ENCODE measurements around the gene GALK1.
A peak's percentile ranks its signal among the peaks of the same experiment; 100 is the strongest.
"Not testable (repeated sequence)": the region's sequence is repeated elsewhere in the genome, so short reads cannot be mapped to it uniquely, and the experiment has no call there.

GALK1 gene

DNA sequence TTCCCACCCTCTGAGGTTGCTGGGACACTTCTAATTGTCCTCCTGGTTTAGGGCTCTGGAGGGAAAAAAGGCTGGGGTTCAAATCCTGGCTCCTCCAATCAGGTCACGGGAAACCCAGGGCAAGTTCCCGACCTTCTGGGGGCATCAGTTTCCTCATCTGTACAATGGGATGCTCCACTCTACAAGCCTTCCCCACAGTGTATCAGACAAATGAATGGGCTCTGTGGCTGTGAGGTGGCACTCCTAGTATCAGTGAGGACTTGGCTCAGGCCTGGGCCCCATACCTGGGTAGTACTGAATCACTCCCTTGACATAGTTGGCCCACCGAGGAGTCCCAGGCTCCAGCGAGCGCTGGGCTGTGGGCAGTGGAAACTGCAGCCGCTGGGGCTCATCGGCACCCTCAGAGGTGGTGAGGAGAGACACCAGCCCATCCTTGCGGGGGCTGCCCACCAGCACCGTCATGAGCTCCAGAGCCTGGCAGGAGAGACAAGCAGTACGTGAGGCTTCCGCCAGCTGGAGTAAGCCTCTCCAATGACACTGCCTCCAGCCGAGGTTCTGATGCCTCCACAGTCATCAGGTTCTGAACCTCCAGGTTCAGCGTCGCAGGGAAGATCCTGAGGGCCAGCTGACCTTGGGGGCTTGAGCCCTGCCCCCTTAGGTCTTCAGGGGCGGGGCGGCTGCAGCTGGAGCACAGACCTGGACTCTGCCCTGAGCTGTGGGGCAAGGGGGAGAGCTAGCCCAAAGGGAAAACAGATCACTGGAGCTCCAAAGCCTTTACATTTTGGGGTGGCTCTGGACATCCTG lies 1.2 kb downstream of the GALK1 start:
- DNase-seq: no peak

DNA sequence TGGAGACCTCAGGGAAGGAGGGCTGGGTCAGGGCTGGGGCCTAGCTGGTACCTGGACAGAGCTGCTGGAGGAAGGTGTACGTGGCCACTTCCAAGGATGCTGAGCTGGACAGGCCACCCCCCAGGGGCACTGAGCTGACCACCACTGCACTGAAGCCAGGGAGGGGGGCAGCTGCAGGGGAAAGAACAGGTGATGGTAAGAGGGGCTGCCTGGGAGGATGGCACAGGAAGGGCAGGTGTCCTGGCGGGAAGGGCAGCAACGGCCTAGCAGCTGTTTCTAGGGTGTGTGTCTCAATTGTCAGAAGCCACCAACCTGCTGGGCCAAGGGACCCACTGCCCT lies 1.8 kb downstream of the GALK1 start:
- DNase-seq: no peak

- DNase-seq: no peak
Measured at GRCh38 chr17:75762513-75763268, 2.3 kb downstream of the GALK1 start.

DNA sequence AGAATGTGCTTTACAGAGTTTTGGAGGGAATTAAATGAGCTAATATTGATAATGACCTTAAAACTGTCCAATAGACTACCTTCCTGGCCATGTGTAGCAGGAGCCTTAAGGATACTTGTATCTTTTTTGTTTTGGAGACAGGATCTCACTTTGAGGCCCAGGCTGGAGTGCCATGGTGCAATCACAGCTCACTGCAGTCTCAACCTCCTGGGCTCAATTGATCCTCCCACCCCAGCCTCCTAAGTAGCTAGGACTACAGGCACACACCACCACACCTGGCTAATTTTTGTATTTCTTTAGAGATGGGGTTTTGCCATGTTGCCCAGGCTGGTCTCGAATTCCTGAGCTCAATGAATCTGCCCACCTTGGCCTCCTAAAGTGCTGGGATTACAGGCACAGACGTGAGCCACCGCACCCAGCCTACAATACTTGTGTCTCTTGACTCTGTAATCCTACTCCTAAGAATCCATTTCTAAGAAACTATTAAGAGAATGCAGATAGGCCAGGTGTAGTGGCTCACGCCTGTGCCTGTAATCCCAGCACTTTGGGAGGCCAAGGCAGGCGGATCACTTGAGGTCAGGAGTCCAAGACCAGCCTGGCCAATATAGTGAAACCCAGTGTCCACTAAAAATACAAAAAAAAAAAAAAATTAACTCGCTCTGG lies 4.9 kb downstream of the GALK1 start:
- DNase-seq: not testable (repeated sequence)

- DNase-seq: no peak
Measured at GRCh38 chr17:75759457-75759856, 5.5 kb downstream of the GALK1 start.

DNA sequence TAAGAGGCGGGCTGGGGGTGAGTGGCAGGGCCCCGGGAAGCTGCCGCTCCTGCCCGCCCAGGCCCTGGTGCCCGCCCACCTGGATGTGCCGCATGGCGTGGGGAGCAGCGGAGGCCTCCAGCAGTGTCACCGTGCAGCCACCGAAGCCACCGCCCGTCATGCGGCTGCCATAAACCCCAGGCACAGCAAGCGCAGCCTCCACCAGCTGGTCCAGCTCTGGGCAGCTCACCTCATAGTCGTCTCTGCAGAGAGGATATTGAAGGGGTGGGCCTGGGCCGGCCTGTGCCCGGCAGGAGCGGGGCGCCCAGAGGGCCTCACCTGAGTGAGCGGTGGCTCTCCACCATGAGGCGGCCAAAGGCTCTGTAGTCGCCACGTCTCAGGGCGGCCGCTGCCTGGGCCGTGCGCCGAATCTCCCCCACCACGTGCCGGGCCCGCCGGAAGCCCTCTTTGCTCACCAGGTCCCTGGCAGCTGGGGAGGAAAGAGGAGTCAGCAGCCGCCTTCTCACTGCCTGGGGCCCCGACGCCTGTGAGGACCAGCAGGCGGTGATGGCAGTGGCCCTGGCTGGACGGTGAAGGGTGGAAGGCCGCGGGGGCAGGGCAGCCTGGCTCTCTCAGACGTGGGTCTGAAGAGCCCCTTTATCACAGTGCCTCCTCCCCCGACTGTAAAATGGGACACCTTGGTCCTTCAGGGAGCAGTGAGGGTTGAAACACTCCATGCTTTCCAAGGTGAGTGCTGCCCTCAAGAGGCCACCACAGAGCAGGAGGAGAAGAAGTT lies 6.7 kb downstream of the GALK1 start:
- no peak for DNase-seq

- no peak for DNase-seq
Measured at GRCh38 chr17:75757086-75757681, 7.8 kb downstream of the GALK1 start.

- DNase-seq: no peak
Measured at GRCh38 chr17:75756451-75757085, 8.4 kb downstream of the GALK1 start.

GRCh38 chr17:75755990-75756389 lies 9.0 kb downstream of the GALK1 start:
- DNase-seq: no peak

GRCh38 chr17:75755205-75755901 lies 9.6 kb downstream of the GALK1 start:
- DNase-seq: no peak

- DNase-seq: no peak
Measured at GRCh38 chr17:75754378-75755204, 10.4 kb downstream of the GALK1 start.

- peak; percentile 76 for DNase-seq
Measured at GRCh38 chr17:75753514-75754377, 11.2 kb downstream of the GALK1 start.

DNA sequence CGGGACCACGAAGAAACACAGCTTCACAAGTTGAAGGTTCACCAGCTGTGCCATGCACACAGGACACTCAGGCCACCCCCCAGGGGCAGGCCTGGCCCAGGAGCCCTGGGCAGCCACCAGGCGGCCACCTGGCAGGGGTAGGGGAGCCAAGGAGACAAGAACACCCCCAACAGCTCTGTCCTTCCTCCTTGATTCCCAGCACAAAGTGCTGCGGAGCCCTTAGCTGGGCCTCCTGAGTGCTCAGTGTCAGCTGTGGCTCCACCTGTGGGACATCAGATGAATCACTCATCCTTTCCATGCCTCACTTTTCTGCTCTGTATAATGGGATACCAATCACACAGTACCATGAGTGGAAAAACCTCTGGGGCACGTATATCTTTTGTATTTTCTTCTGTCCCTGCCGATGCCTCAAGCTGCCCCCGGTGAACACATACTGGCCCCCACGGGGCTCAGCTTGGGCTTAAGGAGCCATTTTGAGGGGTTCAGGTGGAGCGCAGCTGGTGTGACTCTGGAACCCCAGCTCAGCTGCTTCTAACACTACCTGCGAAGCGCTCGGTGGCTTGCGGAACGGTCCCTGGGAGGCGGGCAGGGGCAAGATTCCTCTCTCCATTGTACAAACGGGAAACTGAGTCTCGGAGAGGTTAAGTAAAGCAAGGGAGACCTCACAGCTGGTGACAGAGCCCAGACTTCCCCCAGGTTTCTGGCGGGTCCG lies 12.0 kb downstream of the GALK1 start:
- no peak for DNase-seq

GRCh38 chr17:75752405-75752709 lies 12.6 kb downstream of the GALK1 start:
- no peak for DNase-seq

GRCh38 chr17:75751676-75752404 lies 13.2 kb downstream of the GALK1 start:
- DNase-seq: no peak

DNA sequence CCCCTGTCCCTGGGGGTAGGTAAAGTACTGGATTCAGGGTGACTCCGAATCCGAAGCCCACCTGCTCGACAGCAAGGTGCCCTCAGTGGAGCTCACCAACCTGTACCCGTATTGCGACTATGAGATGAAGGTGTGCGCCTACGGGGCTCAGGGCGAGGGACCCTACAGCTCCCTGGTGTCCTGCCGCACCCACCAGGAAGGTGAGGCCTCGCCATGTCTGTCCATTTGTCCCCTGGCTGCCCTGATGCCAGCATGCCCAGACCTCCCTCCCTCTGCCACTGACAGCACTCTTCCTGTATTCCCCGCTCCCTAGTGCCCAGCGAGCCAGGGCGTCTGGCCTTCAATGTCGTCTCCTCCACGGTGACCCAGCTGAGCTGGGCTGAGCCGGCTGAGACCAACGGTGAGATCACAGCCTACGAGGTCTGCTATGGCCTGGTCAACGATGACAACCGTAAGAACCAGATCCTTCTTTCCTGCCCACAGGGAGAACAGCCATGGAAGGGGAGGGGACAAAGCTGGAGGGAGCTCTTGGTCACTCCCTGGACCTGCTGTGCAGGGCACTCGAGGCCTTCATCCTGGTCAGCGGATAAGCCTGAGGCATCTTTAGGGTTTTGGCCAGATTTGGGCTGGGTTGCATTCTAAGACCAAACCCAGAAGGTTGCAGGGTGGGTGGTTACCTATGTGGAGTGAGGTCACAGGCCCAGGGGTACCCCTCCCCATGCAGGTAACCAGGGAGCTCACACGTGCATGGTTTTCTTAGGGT lies 14.2 kb downstream of the GALK1 start:
- no peak for DNase-seq

DNA sequence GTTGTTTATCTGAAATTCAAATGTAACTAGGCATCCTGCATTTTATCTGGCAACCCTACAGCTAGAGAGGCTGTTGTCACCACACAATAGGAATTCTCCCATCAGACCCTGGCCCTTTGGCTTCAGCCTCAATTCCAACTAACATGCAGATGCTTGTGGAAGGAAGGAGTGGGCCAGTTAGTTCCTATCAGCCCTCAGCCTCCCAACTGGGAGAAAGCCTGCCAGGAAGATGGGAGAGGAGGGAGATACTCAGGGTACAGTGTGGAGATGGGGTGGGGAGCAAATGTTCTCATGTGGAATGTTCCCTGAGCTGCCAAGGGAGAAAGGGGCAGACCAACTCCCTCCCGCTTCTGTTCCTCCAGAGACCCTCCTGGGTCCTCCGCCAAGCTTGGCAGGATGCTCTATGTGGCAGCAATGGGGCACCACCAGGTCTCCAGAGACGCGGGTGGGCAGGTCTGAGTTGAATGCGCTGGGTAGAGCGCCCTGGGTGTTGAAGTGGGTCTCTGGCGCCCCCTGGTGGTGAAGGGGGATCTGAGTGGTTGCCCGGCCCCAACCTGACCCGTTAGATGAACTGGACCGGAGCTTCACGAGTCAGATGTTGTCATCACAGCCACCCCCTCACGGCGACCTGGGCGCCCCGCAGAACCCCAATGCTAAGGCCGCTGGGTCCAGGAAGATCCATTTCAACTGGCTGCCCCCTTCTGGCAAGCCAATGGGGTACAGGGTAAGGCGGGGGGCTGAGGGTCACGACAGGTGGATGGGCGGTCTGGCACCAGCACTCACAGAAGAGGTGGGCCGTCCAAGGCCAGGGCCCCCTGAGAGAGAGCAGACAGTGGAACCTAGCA lies 15.2 kb downstream of the GALK1 start:
- DNase-seq: peak; percentile 87
